Trophoblast cell (in vitro differentiated cells and primary cell): ENCODE results near the gene CCDC73.
A peak's percentile ranks its signal among the peaks of the same experiment; 100 is the strongest.

ENCODE experiments used
- DNase-seq, 2 donors: peaks; one replicate each; pipeline ENCODE4 v3.0.0-alpha.2; 2016
- H2AFZ ChIP-seq: 2 replicates; pipeline ENCODE4 v1.6.1; 2013; ENCODE audit warnings: low read length, moderate library complexity, mild to moderate bottlenecking; ENCODE audit not compliant: insufficient read depth, poor library complexity
- H2AK5ac ChIP-seq: 2 replicates; pipeline ENCODE4 v1.6.1; 2013; ENCODE audit warnings: mild to moderate bottlenecking, low read length
- H2BK120ac ChIP-seq: 2 replicates; pipeline ENCODE4 v1.6.1; 2013; ENCODE audit warnings: low read length, mild to moderate bottlenecking, moderate library complexity; ENCODE audit not compliant: insufficient read depth, poor library complexity
- H2BK12ac ChIP-seq: 2 replicates; pipeline ENCODE4 v1.6.1; 2013; ENCODE audit warnings: mild to moderate bottlenecking, low read length, moderate library complexity
- H2BK5ac ChIP-seq: 2 replicates; pipeline ENCODE4 v1.6.1; 2013; ENCODE audit warnings: low read length, low read depth, moderate library complexity, mild to moderate bottlenecking; ENCODE audit not compliant: poor library complexity
- H3K14ac ChIP-seq: 2 replicates; pipeline ENCODE4 v1.6.1; 2013; ENCODE audit warnings: mild to moderate bottlenecking, low read length
- H3K18ac ChIP-seq: 2 replicates; pipeline ENCODE4 v1.6.1; 2013; ENCODE audit warnings: mild to moderate bottlenecking, low read length
- H3K23ac ChIP-seq: 2 replicates; pipeline ENCODE4 v1.6.1; 2013; ENCODE audit warnings: low read length
- H3K27ac ChIP-seq: 2 replicates; pipeline ENCODE4 v1.5.1; 2013; ENCODE audit warnings: low read depth, mild to moderate bottlenecking, inconsistent platforms, low read length, moderate library complexity
- H3K27me3 ChIP-seq: 2 replicates; pipeline ENCODE4 v1.6.1; 2013; ENCODE audit warnings: inconsistent platforms, mild to moderate bottlenecking, low read length, moderate library complexity; ENCODE audit not compliant: insufficient read depth
- H3K36me3 ChIP-seq, 2 experiments: 1 replicate in 1 of 2; 2 replicates in 1 of 2; pipeline ENCODE4 v1.6.1; 2013; ENCODE audit warnings: low read length in 2 of 2, mild to moderate bottlenecking in 2 of 2, moderate library complexity in 1 of 2; ENCODE audit not compliant: insufficient read depth in 2 of 2, control insufficient read depth in 1 of 2
- H3K4ac ChIP-seq: 2 replicates; pipeline ENCODE4 v1.6.1; 2013; ENCODE audit warnings: low read depth, mild to moderate bottlenecking, low read length, moderate library complexity
- H3K4me1 ChIP-seq, 2 experiments: 1 replicate in 1 of 2; 2 replicates in 1 of 2; pipeline ENCODE4 v1.6.1; 2013; ENCODE audit warnings: low read length in 2 of 2, mild to moderate bottlenecking in 2 of 2, moderate library complexity in 1 of 2; ENCODE audit not compliant: insufficient read depth in 2 of 2, control insufficient read depth in 1 of 2
- H3K4me2 ChIP-seq: 2 replicates; pipeline ENCODE4 v1.6.1; 2013; ENCODE audit warnings: inconsistent platforms, mild to moderate bottlenecking, low read length, moderate library complexity
- H3K4me3 ChIP-seq: 2 replicates; pipeline ENCODE4 v1.5.1; 2013; ENCODE audit warnings: mild to moderate bottlenecking, low read depth, low read length, inconsistent platforms
- H3K79me1 ChIP-seq: one replicate; pipeline ENCODE4 v1.6.1; 2013; ENCODE audit warnings: low read length
- H3K79me2 ChIP-seq: 2 replicates; pipeline ENCODE4 v1.6.1; 2013; ENCODE audit warnings: low read length, mild to moderate bottlenecking; ENCODE audit not compliant: control insufficient read depth, insufficient read depth, poor library complexity
- H3K9ac ChIP-seq: 2 replicates; pipeline ENCODE4 v1.6.1; 2013; ENCODE audit warnings: mild to moderate bottlenecking, low read length
- H3K9me3 ChIP-seq: 2 replicates; pipeline ENCODE4 v1.6.1; 2013; ENCODE audit warnings: low read depth, mild to moderate bottlenecking, control low read depth, inconsistent platforms, low read length; ENCODE audit not compliant: insufficient read depth
- H4K12ac ChIP-seq: 2 replicates; pipeline ENCODE4 v1.6.1; 2013; ENCODE audit warnings: low read depth, mild to moderate bottlenecking, low read length, moderate library complexity
- H4K8ac ChIP-seq: 2 replicates; pipeline ENCODE4 v1.6.1; 2013; ENCODE audit warnings: low read depth, mild to moderate bottlenecking, low read length, moderate library complexity
- H4K91ac ChIP-seq: one replicate; pipeline ENCODE4 v1.6.1; 2013; ENCODE audit warnings: low read depth, mild to moderate bottlenecking, low read length, moderate library complexity
- WGBS: extraction: QIAGEN DNeasy Blood & Tissue Kit; methylation state at CpG from one replicate; pipeline ENCODE4 v1.1.7; 2013; ENCODE audit warnings: missing lambda C conversion rate; ENCODE audit not compliant: insufficient read length, insufficient coverage; ENCODE audit errors: extremely low coverage; 5-methylcytosine and 5-hydroxymethylcytosine counted together

The CCDC73 gene

DNA sequence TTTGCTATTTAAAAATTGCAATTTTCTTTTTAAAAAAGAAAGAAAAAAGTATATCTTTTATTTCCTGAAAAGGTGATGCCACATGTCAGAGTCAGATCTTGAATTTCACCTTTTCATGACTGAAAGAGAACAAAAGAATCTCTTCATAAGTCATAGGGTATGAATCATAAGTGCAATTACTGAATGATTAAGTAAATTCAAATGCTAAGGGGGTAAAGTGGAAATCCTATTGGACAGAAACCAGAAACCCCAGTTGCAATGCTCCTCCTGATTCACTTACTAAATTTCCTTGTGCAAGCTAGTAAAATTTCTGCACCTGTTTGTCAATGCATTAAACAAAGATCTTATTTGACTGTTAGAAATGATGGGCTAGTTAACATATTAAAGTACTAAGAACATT, 27.1 kb upstream of the CCDC73 start:
- Histone ChIP-seq H2BK12ac (no peak overlapping the region), H3K4me3 (no peak overlapping the region), H3K18ac (no peak overlapping the region), H3K4me2 (no peak overlapping the region), H3K14ac (no peak overlapping the region), H3K27me3 (no peaks in the 10 kb centered on the region), H3K27ac (no peak overlapping the region), H3K9ac (no peak overlapping the region), H3K23ac (no peak overlapping the region), H3K4ac (no peak overlapping the region), H2AK5ac (no peak overlapping the region), H4K91ac (no peak overlapping the region), H3K79me1 (no peaks in the 10 kb centered on the region), H4K8ac (no peak overlapping the region), H2AFZ (no peak overlapping the region), H3K36me3 (no peaks in the 10 kb centered on the region), H3K4me1 (no peaks in the 10 kb centered on the region), H3K79me2 (no peaks in the 10 kb centered on the region), H3K9me3 (no peaks in the 10 kb centered on the region), H2BK5ac (no peak overlapping the region), H2BK120ac (no peak overlapping the region), H4K12ac (no peak overlapping the region)
- peak in 1 of 2 donors; percentile 26 for DNase-seq

DNA sequence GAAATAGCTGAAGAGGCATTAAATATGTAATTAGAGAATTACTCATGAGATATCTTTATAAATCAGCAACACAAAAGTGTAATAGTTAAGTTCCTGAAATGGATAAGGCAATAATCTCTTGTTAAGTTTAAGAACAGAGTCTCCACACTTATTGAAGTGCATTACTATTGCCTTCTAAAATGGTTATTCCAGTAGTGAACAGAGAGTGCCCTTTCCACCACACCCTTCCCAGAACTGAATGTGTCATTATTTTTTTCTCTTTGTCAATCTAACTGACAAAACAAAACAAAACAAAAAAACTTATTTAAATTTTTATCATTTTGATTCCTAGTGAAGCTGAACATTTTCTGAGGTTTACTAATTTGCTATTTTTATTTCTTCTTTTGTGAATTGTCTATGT, 26.0 kb upstream of the CCDC73 start:
- H2BK5ac ChIP-seq, result no peak overlapping the region
- no peak overlapping the region for H3K14ac ChIP-seq
- no peak overlapping the region for H3K18ac ChIP-seq
- no peaks in the 10 kb centered on the region for H3K4me1 ChIP-seq
- no peak overlapping the region for H3K4me3 ChIP-seq
- no peak overlapping the region for H2AFZ ChIP-seq
- no peak overlapping the region for H2BK120ac ChIP-seq
- no peak overlapping the region for H3K4ac ChIP-seq
- H2AK5ac ChIP-seq, result no peak overlapping the region
- H4K8ac ChIP-seq, result no peak overlapping the region
- H3K9me3 ChIP-seq, result no peaks in the 10 kb centered on the region
- no peaks in the 10 kb centered on the region for H3K79me2 ChIP-seq
- no peaks in the 10 kb centered on the region for H3K27me3 ChIP-seq
- no peak overlapping the region for H3K27ac ChIP-seq
- no peak overlapping the region for H4K91ac ChIP-seq
- H4K12ac ChIP-seq, result no peak overlapping the region
- no peaks in the 10 kb centered on the region for H3K79me1 ChIP-seq
- H2BK12ac ChIP-seq, result no peak overlapping the region
- no peak overlapping the region for H3K23ac ChIP-seq
- H3K9ac ChIP-seq, result no peak overlapping the region
- no peaks in the 10 kb centered on the region for H3K36me3 ChIP-seq
- H3K4me2 ChIP-seq, result no peak overlapping the region
- DNase-seq, result no peak

- no CpG with 5 or more reads among the region's 2 CpGs for WGBS
- Histone ChIP-seq H2AFZ (no peak overlapping the region), H3K27me3 (no peaks in the 10 kb centered on the region), H3K4ac (no peak overlapping the region), H3K27ac (no peak overlapping the region), H3K23ac (no peak overlapping the region), H3K9me3 (no peaks in the 10 kb centered on the region), H3K4me2 (no peak overlapping the region), H3K14ac (no peak overlapping the region), H3K4me1 (no peaks in the 10 kb centered on the region), H4K8ac (no peak overlapping the region), H2BK12ac (no peak overlapping the region), H3K9ac (no peak overlapping the region), H2AK5ac (no peak overlapping the region), H3K18ac (no peak overlapping the region), H3K79me1 (no peaks in the 10 kb centered on the region), H3K4me3 (no peak overlapping the region), H3K79me2 (no peaks in the 10 kb centered on the region), H4K12ac (no peak overlapping the region), H2BK120ac (no peak overlapping the region), H2BK5ac (no peak overlapping the region), H3K36me3 (no peaks in the 10 kb centered on the region), H4K91ac (no peak overlapping the region)
- DNase-seq, result no peak
Observed at GRCh38 chr11:32819187-32819586, 24.7 kb upstream of the CCDC73 start.

- Histone ChIP-seq H2BK5ac (no peak overlapping the region), H3K79me1 (no peaks in the 10 kb centered on the region), H3K27me3 (no peaks in the 10 kb centered on the region), H4K91ac (no peak overlapping the region), H3K14ac (no peak overlapping the region), H3K4me3 (no peak overlapping the region), H3K4me2 (no peak overlapping the region), H3K79me2 (no peaks in the 10 kb centered on the region), H3K9me3 (no peaks in the 10 kb centered on the region), H4K12ac (no peak overlapping the region), H3K23ac (no peak overlapping the region), H4K8ac (no peak overlapping the region), H2BK120ac (no peak overlapping the region), H3K18ac (no peak overlapping the region), H3K4me1 (no peaks in the 10 kb centered on the region), H3K9ac (no peak overlapping the region), H2AK5ac (no peak overlapping the region), H2AFZ (no peak overlapping the region), H3K4ac (no peak overlapping the region), H3K27ac (no peak overlapping the region), H3K36me3 (no peaks in the 10 kb centered on the region), H2BK12ac (no peak overlapping the region)
- no CpG with 5 or more reads among the region's 3 CpGs for WGBS
- no peak for DNase-seq
Observed at GRCh38 chr11:32817852-32818183, 23.4 kb upstream of the CCDC73 start.
